Measurements from ENCODE around the gene OGFOD1. TPM values are rescaled to one million over a fixed set of nuclear protein-coding genes. Genes with fewer than 3 reads are reported as not detected.

OGFOD1 gene
- total RNA-seq, 1 donor from 2014 or later = 14.5 TPM

DNA sequence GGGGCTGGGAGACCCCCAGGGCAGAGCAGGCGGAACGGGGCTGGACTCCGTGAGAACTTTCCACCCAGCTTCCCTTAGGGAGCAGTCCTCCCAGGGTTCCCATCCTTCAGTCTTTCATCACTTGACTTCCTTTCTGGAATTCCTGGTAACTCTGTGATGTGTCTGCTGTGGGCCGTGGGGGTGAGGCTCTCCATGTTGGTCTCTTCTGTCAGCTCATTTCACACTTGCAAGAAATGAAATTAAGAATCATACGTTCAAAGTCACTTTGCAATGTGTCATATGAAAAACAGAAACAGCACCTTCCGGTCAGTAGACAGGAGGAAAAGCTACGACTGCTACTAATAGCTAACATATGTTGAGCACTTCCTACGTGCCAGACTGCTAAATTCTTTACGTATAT, 73.9 kb downstream of the OGFOD1 start:
- TF ChIP-seq POLR2A (IDR thresholded peaks at IDR 0.05) (no peak), POLR2AphosphoS5 (IDR thresholded peaks at IDR 0.05; ENCODE audit: insufficient read depth in 1 of 2, low read depth in 1 of 2) (no peak)
- TF ChIP-seq, protein P1, sequence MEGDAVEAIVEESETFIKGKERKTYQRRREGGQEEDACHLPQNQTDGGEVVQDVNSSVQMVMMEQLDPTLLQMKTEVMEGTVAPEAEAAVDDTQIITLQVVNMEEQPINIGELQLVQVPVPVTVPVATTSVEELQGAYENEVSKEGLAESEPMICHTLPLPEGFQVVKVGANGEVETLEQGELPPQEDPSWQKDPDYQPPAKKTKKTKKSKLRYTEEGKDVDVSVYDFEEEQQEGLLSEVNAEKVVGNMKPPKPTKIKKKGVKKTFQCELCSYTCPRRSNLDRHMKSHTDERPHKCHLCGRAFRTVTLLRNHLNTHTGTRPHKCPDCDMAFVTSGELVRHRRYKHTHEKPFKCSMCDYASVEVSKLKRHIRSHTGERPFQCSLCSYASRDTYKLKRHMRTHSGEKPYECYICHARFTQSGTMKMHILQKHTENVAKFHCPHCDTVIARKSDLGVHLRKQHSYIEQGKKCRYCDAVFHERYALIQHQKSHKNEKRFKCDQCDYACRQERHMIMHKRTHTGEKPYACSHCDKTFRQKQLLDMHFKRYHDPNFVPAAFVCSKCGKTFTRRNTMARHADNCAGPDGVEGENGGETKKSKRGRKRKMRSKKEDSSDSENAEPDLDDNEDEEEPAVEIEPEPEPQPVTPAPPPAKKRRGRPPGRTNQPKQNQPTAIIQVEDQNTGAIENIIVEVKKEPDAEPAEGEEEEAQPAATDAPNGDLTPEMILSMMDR (IDR thresholded peaks at IDR 0.05) = no peak
- no peak for DNase-seq (ENCODE audit: extremely low spot score in 2 of 2)
- Histone ChIP-seq H3K4me3 (no peak overlapping the region), H3K36me3 (no peaks in the 10 kb centered on the region), H3K4me1 (peaks cover 6% of the 10 kb centered on the region), H3K9me3 (no peaks in the 10 kb centered on the region), H3K27me3 (no peaks in the 10 kb centered on the region), H3K27ac (no peak overlapping the region)
- intact Hi-C loops (cut with DNase I) = no loop called here

Other genes with a start within 250 kb of the OGFOD1 start
- 132 TPM for gene AMFR, start 26.0 kb upstream of the OGFOD1 start, total RNA-seq
- 38.1 TPM for gene NUDT21, start 222 bp upstream of the OGFOD1 start, total RNA-seq
- 89.9 TPM for gene BBS2, start 68.5 kb downstream of the OGFOD1 start, total RNA-seq
- gene MT4, start 113.5 kb downstream of the OGFOD1 start, total RNA-seq = 25.8 TPM
- gene MT3, start 138.0 kb downstream of the OGFOD1 start, total RNA-seq = 12.8 TPM
- 661 TPM for gene MT2A, start 157.0 kb downstream of the OGFOD1 start, total RNA-seq
- 564 TPM for gene MT1E, start 174.2 kb downstream of the OGFOD1 start, total RNA-seq
- gene MT1M, start 181.1 kb downstream of the OGFOD1 start, total RNA-seq = 63.3 TPM
- 110 TPM for gene MT1A, start 187.1 kb downstream of the OGFOD1 start, total RNA-seq
- gene MT1B, start 200.3 kb downstream of the OGFOD1 start, total RNA-seq = not detected
- gene MT1F, start 206.4 kb downstream of the OGFOD1 start, total RNA-seq = 16.0 TPM
- gene MT1G, start 216.5 kb downstream of the OGFOD1 start, total RNA-seq = not detected
- not detected for gene MT1H, start 218.3 kb downstream of the OGFOD1 start, total RNA-seq
- gene MT1X, start 230.9 kb downstream of the OGFOD1 start, total RNA-seq = 3,049 TPM

Data from vagina (tissue), 2 donors.